HepG2 (cell line): Measurements from ENCODE around the gene CCDC86. TPM values are rescaled to one million over a fixed set of nuclear protein-coding genes. Genes with fewer than 3 reads are reported as not detected.

ENCODE experiments used
- CREB3 ChIP-seq: sonication (generic); formaldehyde crosslinking; IDR thresholded peaks from 2 replicates; pipeline ENCODE4 v1.5.0; 2020; ENCODE audit warnings: missing genetic modification reagents
- ELK4 ChIP-seq: sonication (generic); formaldehyde crosslinking; IDR thresholded peaks from 2 replicates; pipeline ENCODE4 v1.9.0; 2021; ENCODE audit warnings: missing genetic modification reagents, borderline replicate concordance
- FLYWCH1 ChIP-seq: sonication (generic); formaldehyde crosslinking; IDR thresholded peaks from 2 replicates; pipeline ENCODE4 v1.8.1; 2023; ENCODE audit warnings: mild to moderate bottlenecking, missing genetic modification reagents
- HINFP ChIP-seq: sonication (generic); formaldehyde crosslinking; IDR thresholded peaks from 2 replicates; pipeline ENCODE4 v1.4.0; 2020; ENCODE audit warnings: low read depth, mild to moderate bottlenecking, missing genetic modification reagents
- HIVEP1 ChIP-seq: sonication (generic); formaldehyde crosslinking; IDR thresholded peaks from 2 replicates; pipeline ENCODE4 v1.4.0; 2020; ENCODE audit warnings: mild to moderate bottlenecking, missing genetic modification reagents
- IRX3 ChIP-seq: sonication (generic); formaldehyde crosslinking; IDR thresholded peaks from 2 replicates; pipeline ENCODE4 v1.8.1; 2023; ENCODE audit warnings: mild to moderate bottlenecking, low read depth, missing genetic modification reagents, borderline replicate concordance
- RXRB ChIP-seq: IDR thresholded peaks from 2 replicates; pipeline ENCODE4 v1.6.1; 2016; ENCODE audit warnings: borderline replicate concordance, missing genetic modification reagents, missing compliant biosample characterization
- SNAPC5 ChIP-seq: sonication (generic); formaldehyde crosslinking; IDR thresholded peaks from 2 replicates; pipeline ENCODE4 v1.8.1; 2023; ENCODE audit warnings: mild to moderate bottlenecking, missing genetic modification reagents, borderline replicate concordance
- SRY ChIP-seq: sonication (generic); formaldehyde crosslinking; IDR thresholded peaks from 2 replicates; pipeline ENCODE4 v1.8.0; 2022; ENCODE audit warnings: mild to moderate bottlenecking, missing genetic modification reagents
- ZBTB40 ChIP-seq, 2 experiments: fragments of 450-650 bp in 1 of 2; sonication (generic) in 1 of 2; formaldehyde crosslinking in 1 of 2; IDR thresholded peaks; 2 replicates each; pipeline versions ENCODE4 v1.6.1 to v1.8.0; 2016 to 2022; ENCODE audit warnings: antibody characterized with exemption in 1 of 2, mild to moderate bottlenecking in 1 of 2, missing genetic modification reagents in 1 of 2
- ZBTB49 ChIP-seq: sonication (generic); formaldehyde crosslinking; IDR thresholded peaks from 2 replicates; pipeline ENCODE4 v1.4.0; 2020; ENCODE audit warnings: missing genetic modification reagents, borderline replicate concordance
- ZKSCAN8 ChIP-seq: IDR thresholded peaks from 2 replicates; pipeline ENCODE4 v1.6.1; 2016; ENCODE audit warnings: borderline replicate concordance, missing genetic modification reagents, missing compliant biosample characterization
- ZNF138 ChIP-seq: sonication (generic); formaldehyde crosslinking; IDR thresholded peaks from 2 replicates; pipeline ENCODE4 v1.5.0; 2020; ENCODE audit warnings: mild to moderate bottlenecking, low read depth, missing genetic modification reagents
- ZNF501 ChIP-seq: sonication (generic); formaldehyde crosslinking; IDR thresholded peaks from 2 replicates; pipeline ENCODE4 v1.5.1; 2020; ENCODE audit warnings: mild to moderate bottlenecking, moderate library complexity, missing genetic modification reagents
- polyA plus RNA-seq, 8 experiments: library from polyadenylated mRNA; depleted of rRNA in 3 of 8; stranded (reverse) in 7 of 8; unstranded in 1 of 8; fragments of >200 nt; fragmentation: Illumina TruSeq in 4 of 8; extraction: Trizol in 4 of 8; gene quantifications; 2 replicates each; pipeline versions ENCODE4 v1.2.1 to v1.2.3, GENCODE V29; 2011 to 2016; ENCODE audit warnings: low read depth in 4 of 8, missing spikeins in 1 of 8, mixed read lengths in 1 of 8; ENCODE audit not compliant: insufficient read depth in 1 of 8
- total RNA-seq, 5 experiments: library from RNA; depleted of rRNA; stranded (reverse); fragments of >200 nt; fragmentation: Illumina TruSeq; extraction: Trizol; gene quantifications; 2 replicates each; pipeline ENCODE4 v1.2.3, GENCODE V29; 2016; ENCODE audit warnings: low read depth in 1 of 5

Gene CCDC86
- total and polyA plus RNA-seq, 2 of the 13 experiments (the other 11 are each of a cell fraction or from before 2014, with no cell fraction given), result 33.8 to 37.6 TPM

GRCh38 chr11:60844870-60845221 lies 2.9 kb downstream of the CCDC86 start (continued):
- TF ChIP-seq ZBTB40 (IDR thresholded peaks at IDR 0.05) (no peak), ZBTB40 (CRISPR knock-in tag; IDR thresholded peaks at IDR 0.05) (no peak; the same call in 1 of the 2 replicates), HIVEP1 (CRISPR knock-in tag) (no peak), IRX3 (CRISPR knock-in tag) (no peak), FLYWCH1 (CRISPR knock-in tag) (no peak), SRY (CRISPR knock-in tag) (no peak), RXRB (CRISPR knock-in tag) (peak; percentile 80), ZKSCAN8 (CRISPR knock-in tag) (no peak), ZNF138 (CRISPR knock-in tag) (no peak), ZBTB49 (CRISPR knock-in tag) (no peak), HINFP (CRISPR knock-in tag) (0 out of 2 replicates have a peak, but pooled peaks have one; percentile 27), ELK4 (no peak), SNAPC5 (CRISPR knock-in tag) (no peak), CREB3 (CRISPR knock-in tag) (no peak), ZNF501 (CRISPR knock-in tag) (no peak)
